OCI-LY3 (cell line): ENCODE results near the gene CSTPP1.

Source experiments
- EZH2phosphoT487 ChIP-seq: fragments of 200-600 bp; shearing (Covaris generic); IDR thresholded peaks from 2 replicates; pipeline ENCODE4 v1.6.1; 2018; ENCODE audit warnings: antibody characterized with exemption, mixed run types, low read depth
- TF ChIP-seq, protein P1 (sequence below): fragments of 200-600, 300-600 bp; sonication (generic); IDR thresholded peaks from 2 replicates; pipeline ENCODE4 v1.5.1; 2014; ENCODE audit warnings: antibody characterized with exemption, low read length, low read depth

DNA sequence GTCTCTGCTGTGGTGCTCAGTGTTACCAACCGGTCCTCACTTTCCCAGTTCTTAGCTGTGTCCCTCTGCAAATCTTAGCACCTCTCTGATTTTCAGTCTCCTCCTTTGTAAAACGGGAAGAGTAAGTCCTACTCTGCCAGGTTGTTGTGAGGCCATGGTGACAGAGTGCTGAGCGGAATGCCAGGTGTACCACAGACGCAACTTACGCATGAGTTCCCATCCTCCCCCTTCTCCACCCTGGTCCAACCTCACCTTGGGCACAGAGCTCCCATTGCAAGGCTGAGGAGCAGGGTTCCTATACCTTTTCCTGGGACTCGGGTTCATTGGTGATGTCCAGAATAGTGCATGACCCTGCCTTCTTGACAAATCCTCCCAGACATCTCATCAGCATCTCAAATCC, 270.9 kb downstream of the CSTPP1 start:
- no peak for TF ChIP-seq EZH2phosphoT487
- TF ChIP-seq, protein P1, sequence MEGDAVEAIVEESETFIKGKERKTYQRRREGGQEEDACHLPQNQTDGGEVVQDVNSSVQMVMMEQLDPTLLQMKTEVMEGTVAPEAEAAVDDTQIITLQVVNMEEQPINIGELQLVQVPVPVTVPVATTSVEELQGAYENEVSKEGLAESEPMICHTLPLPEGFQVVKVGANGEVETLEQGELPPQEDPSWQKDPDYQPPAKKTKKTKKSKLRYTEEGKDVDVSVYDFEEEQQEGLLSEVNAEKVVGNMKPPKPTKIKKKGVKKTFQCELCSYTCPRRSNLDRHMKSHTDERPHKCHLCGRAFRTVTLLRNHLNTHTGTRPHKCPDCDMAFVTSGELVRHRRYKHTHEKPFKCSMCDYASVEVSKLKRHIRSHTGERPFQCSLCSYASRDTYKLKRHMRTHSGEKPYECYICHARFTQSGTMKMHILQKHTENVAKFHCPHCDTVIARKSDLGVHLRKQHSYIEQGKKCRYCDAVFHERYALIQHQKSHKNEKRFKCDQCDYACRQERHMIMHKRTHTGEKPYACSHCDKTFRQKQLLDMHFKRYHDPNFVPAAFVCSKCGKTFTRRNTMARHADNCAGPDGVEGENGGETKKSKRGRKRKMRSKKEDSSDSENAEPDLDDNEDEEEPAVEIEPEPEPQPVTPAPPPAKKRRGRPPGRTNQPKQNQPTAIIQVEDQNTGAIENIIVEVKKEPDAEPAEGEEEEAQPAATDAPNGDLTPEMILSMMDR = no peak
